ENCODE data around the gene MBOAT2.

DNA sequence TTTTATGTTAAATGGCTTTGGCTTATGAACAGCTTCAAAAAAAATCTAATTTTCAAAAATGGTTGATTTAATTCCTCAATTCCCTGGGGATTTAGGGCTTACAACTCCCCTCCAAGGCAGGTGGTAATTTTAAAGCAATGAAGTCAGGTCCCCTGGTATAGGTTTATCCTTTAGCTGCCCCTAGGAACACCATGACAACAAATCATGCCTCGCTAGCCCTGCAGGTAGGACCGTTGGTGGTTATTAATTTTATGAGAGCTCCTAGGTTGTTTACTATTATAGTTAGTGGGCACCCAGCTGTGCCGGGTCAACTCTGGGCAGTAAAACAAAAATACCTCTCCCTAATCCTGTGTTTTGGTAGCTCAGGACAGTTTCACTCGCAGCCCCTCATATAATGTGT, 26.2 kb upstream of the MBOAT2 start:
- TF ChIP-seq, protein P1, sequence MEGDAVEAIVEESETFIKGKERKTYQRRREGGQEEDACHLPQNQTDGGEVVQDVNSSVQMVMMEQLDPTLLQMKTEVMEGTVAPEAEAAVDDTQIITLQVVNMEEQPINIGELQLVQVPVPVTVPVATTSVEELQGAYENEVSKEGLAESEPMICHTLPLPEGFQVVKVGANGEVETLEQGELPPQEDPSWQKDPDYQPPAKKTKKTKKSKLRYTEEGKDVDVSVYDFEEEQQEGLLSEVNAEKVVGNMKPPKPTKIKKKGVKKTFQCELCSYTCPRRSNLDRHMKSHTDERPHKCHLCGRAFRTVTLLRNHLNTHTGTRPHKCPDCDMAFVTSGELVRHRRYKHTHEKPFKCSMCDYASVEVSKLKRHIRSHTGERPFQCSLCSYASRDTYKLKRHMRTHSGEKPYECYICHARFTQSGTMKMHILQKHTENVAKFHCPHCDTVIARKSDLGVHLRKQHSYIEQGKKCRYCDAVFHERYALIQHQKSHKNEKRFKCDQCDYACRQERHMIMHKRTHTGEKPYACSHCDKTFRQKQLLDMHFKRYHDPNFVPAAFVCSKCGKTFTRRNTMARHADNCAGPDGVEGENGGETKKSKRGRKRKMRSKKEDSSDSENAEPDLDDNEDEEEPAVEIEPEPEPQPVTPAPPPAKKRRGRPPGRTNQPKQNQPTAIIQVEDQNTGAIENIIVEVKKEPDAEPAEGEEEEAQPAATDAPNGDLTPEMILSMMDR (IDR thresholded peaks at IDR 0.05) = no peak
- TF ChIP-seq POLR2AphosphoS5 (IDR thresholded peaks at IDR 0.05; ENCODE audit: low read depth, low read length) (no peak), SIN3A (IDR thresholded peaks at IDR 0.05; ENCODE audit: borderline replicate concordance, insufficient read depth, low read depth, low read length) (no peak), TCF7L2 (IDR thresholded peaks at IDR 0.05; ENCODE audit: low read depth, low read length) (no peak), REST (IDR thresholded peaks at IDR 0.05; ENCODE audit: insufficient read depth in 1 of 2, low read depth in 2 of 2, low read length in 1 of 2) (no peak)

All from Panc1 (cell line).